Activated T-cell treated with anti-CD3 and anti-CD28 coated beads, Interleukin-2, amount 50 U/mL, for 48 hours (primary cell): Measurements from ENCODE around the gene POLR1H.

ENCODE experiments used
- DNase-seq, 2 experiments: peaks; one replicate each; pipeline ENCODE4 v3.0.0-alpha.2; 2020

POLR1H gene

GRCh38 chr6:30097902-30098768, 37.1 kb downstream of the POLR1H start:
- DNase-seq, result no peak

- no peak for DNase-seq
Measured at GRCh38 chr6:30100154-30100553, 39.1 kb downstream of the POLR1H start.

GRCh38 chr6:30100585-30101443, 39.7 kb downstream of the POLR1H start:
- peak; percentile 30 to 37 for DNase-seq

GRCh38 chr6:30101444-30102413, 40.7 kb downstream of the POLR1H start:
- peak; percentile 82 to 86 for DNase-seq

- peak in 1 of 2 experiments; percentile 23 for DNase-seq
Measured at GRCh38 chr6:30102414-30102969, 41.4 kb downstream of the POLR1H start.

- peak; percentile 91 to 92 for DNase-seq
Measured at GRCh38 chr6:30102970-30103871, 42.2 kb downstream of the POLR1H start.

GRCh38 chr6:30103872-30104179, 42.8 kb downstream of the POLR1H start:
- no peak for DNase-seq

- no peak for DNase-seq
Measured at GRCh38 chr6:30104661-30105060, 43.6 kb downstream of the POLR1H start.

- DNase-seq, result no peak
Measured at GRCh38 chr6:30111266-30111856, 50.3 kb downstream of the POLR1H start.

GRCh38 chr6:30112402-30112994, 51.4 kb downstream of the POLR1H start:
- no peak for DNase-seq

- no peak for DNase-seq
Measured at GRCh38 chr6:30113003-30113759, 52.1 kb downstream of the POLR1H start, which contains the start of gene TRIM31. TSS of gene TRIM31 (minus strand) at chr6:30113090. CDS start at chr6:30112805, 285 bp downstream.

GRCh38 chr6:30113841-30114240, 52.8 kb downstream of the POLR1H start:
- no peak for DNase-seq
